NCI-H128 (cell line): Measurements from ENCODE around the gene ONECUT2.

Experiments used
- DNase-seq: peaks from one replicate; lab custom pipeline; 2025; ENCODE audit not compliant: unreplicated experiment; lab: John Stamatoyannopoulos, UW

Gene ONECUT2

DNA sequence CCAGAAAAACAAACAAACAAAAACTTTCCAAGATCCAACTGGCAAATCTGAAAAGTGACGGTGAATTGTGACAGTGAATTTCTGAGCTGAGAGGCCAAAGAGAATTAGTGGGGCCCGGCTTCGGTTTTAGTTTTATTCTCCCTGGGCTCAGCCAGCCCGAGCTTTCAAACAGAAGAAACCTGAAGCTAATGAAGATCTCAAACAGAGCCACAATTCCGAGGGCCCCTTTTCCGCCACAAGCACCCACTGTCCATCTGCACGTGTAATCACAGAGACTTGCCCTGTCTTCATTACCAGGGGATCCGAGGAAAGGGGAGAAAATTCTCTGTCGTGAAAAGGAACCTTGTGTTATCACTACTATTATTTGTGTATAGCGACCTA is 4.2 kb upstream of the ONECUT2 start:
- no peak for DNase-seq

DNA sequence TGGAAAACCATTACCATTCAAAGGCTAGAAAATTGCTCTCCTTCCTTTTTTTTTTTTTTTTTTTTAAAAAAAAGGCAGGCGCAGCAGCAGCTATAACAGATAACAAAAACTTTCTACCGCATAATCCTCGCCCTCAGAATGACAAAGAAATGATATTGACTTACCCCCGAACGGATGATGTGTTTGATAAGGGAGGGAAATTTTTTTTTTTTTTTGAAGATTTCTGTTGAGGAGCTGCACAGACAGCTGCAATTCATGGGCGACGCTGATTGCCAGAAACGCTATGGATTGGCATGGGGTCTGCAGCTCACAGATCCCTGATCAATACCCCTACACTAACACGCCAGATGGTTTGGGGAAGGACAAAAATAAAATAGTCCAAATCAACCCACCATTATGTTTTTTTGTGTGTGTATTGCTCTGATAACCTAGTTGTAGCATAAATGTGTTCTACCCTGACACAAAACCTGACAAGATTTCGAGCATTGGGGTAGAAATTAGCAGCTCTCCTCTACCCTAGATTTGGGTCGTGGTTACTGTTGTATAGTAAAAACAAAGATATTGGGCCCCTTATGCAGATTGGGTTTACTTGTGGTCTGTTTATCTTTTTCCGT is 3.6 kb upstream of the ONECUT2 start:
- no peak for DNase-seq

DNA sequence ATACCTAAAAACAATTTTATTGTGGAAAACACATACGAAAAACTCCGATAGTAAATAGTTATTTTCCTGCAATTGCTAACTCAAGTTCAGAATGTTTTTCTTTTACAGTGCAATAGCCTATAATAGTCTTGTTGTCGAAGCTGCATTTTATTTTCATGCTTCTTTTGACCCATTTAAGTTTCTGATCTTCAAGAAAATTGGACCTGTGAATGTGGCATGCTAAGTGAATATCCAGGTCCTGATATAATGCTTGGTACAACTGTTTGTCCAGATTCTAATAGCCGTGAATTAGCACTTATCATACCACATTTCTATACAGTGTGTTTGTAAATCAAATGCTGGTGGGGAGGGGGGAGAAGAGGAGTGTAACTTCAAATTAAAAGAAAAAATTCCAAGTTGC is 3.0 kb upstream of the ONECUT2 start:
- DNase-seq = no peak

DNA sequence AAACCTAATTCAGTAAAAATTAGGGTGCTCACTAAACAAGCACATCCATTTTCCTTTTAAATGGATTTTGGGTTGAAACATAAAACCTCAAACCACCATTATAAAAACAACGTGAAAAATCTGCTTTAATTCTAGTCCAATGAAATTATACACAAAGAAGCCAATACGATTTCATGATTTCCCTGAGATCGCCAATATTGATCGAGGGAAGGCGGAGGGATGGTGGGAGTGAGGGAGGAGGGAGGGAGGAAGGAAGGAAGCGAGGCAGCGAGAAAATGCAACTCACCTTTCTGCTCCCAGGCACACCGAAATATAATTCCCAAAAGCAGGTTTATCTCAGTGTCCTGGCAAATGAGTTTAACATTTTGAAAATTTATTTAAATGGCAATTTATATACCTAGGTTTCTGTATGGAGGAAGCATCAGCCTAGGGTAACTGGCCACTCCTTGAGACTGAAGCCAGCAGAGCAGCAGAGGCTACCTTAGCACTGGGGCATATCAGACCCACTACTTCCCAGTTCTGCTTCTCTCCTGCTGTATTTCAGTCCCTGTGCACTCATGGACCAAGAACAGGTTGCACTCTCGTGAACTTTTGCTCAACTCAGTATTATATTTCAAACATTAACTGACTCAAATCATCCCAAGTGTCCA is 2.3 kb upstream of the ONECUT2 start:
- no peak for DNase-seq

DNA sequence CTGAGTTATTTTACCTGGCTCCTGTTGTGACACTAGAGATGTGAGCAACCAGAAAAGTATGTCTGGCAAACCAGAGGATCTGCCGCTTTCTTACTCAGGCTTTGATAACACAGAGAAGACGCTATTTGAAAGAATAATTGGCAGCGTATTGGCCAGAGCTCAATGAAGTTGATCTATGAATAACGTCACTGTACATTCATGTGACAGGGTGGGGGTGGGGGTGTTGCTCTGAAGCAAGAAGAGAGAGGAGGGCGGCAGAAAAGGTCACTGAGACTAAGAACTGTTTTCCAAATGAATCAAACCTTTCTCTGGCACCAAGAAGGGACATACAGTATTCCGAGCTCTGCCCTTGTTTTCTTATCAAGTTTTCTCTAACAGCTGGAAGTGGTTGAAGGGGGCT is 1.7 kb upstream of the ONECUT2 start:
- DNase-seq = no peak

DNA sequence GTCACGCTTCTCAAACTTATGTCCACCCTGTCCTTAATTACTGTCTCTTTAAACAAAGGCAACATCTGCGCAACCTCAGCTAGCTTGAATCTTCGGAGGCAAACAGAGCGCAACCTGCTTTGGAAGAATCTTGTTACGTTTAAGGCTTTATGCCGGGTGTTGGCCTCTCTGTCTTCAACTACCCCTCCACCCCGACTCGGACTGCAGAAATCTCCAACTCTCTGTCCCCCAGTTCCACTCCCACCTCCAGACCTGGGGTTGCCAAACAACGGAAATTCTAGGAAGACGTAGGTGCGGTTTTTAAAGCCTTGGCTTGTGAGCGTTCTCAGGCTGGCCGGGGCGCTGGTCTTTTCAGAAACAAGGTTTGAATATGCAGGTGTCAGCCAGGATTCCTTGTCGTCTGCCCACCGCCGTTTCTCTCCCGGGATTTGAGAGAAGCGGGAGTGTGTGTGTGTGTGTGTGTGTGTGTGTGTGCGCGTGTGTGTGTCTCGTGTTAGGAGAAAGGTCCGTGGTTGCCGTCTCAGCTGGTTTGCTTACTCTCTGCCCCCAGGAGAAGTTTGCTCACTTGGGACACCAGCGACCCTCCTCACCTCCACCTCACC is 1.1 kb upstream of the ONECUT2 start:
- DNase-seq = no peak

DNA sequence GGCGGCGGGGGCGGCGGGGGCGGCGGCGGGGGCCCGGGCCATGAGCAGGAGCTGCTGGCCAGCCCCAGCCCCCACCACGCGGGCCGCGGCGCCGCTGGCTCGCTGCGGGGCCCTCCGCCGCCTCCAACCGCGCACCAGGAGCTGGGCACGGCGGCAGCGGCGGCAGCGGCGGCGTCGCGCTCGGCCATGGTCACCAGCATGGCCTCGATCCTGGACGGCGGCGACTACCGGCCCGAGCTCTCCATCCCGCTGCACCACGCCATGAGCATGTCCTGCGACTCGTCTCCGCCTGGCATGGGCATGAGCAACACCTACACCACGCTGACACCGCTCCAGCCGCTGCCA is 644 bp downstream of the ONECUT2 start:
- no peak for DNase-seq

DNA sequence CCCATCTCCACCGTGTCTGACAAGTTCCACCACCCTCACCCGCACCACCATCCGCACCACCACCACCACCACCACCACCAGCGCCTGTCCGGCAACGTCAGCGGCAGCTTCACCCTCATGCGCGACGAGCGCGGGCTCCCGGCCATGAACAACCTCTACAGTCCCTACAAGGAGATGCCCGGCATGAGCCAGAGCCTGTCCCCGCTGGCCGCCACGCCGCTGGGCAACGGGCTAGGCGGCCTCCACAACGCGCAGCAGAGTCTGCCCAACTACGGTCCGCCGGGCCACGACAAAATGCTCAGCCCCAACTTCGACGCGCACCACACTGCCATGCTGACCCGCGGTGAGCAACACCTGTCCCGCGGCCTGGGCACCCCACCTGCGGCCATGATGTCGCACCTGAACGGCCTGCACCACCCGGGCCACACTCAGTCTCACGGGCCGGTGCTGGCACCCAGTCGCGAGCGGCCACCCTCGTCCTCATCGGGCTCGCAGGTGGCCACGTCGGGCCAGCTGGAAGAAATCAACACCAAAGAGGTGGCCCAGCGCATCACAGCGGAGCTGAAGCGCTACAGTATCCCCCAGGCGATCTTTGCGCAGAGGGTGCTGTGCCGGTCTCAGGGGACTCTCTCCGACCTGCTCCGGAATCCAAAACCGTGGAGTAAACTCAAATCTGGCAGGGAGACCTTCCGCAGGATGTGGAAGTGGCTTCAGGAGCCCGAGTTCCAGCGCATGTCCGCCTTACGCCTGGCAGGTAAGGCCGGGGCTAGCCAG is 1.2 kb downstream of the ONECUT2 start:
- no peak for DNase-seq

DNA sequence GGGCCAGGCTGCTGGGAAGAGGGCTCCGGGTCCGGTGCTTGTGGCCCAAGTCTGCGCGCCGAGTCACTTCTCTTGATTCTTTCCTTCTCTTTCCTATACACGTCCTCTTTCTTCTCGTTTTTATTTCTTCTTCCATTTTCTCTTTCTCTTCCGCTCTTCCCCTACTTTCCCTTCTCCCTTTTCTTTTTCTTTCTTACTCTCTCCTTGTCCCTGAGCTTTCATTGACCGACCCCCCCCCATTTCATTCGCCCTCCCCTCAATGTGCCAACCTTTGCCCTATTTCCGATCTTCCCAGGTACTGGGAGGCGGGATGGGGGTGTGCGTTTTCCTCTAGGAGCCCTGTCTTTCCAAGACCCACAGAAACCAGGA is 1.8 kb downstream of the ONECUT2 start:
- DNase-seq = no peak

DNA sequence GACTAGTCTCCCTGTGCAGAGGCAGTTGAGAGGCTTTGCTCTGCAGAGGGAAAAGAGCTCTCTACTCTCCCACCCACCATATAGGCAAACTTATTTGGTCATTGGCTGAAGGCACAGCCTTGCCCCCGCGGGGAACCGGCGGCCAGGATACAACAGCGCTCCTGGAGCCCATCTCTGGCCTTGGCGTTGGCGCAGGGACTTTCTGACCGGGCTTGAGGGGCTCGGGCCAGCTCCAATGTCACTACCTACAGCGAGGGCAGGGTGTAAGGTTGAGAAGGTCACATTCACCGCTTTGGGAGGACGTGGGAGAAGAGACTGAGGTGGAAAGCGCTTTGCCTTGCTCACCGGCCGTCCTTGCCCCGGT is 2.2 kb downstream of the ONECUT2 start:
- DNase-seq = peak; percentile 30

DNA sequence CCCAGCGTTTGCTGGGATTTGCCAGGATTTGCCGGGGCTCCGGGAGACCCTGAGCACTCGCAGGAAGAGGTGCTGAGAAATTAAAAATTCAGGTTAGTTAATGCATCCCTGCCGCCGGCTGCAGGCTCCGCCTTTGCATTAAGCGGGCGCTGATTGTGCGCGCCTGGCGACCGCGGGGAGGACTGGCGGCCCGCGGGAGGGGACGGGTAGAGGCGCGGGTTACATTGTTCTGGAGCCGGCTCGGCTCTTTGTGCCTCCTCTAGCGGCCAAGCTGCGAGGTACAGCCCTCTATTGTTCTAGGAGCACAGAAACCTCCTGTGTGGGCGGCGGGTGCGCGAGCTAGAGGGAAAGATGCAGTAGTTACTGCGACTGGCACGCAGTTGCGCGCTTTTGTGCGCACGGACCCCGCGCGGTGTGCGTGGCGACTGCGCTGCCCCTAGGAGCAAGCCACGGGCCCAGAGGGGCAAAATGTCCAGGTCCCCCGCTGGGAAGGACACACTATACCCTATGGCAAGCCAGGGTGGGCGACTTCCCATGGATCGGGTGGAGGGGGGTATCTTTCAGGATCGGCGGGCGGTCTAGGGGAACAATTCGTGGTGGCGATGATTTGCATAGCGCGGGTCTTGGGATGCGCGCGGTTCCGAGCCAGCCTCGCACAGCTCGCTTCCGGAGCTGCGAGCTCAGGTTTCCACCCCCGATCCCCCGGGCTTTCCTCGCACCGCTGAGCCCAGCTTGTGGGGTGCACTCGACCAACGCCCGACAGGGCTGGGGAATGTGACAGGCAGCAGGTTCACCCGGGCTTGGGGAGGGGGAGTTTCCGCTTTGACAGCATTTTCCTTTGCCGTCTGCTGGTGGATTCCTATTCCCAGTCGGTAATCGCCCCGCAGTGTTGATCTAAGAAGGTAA is 2.8 kb downstream of the ONECUT2 start:
- DNase-seq = peak; percentile 94

DNA sequence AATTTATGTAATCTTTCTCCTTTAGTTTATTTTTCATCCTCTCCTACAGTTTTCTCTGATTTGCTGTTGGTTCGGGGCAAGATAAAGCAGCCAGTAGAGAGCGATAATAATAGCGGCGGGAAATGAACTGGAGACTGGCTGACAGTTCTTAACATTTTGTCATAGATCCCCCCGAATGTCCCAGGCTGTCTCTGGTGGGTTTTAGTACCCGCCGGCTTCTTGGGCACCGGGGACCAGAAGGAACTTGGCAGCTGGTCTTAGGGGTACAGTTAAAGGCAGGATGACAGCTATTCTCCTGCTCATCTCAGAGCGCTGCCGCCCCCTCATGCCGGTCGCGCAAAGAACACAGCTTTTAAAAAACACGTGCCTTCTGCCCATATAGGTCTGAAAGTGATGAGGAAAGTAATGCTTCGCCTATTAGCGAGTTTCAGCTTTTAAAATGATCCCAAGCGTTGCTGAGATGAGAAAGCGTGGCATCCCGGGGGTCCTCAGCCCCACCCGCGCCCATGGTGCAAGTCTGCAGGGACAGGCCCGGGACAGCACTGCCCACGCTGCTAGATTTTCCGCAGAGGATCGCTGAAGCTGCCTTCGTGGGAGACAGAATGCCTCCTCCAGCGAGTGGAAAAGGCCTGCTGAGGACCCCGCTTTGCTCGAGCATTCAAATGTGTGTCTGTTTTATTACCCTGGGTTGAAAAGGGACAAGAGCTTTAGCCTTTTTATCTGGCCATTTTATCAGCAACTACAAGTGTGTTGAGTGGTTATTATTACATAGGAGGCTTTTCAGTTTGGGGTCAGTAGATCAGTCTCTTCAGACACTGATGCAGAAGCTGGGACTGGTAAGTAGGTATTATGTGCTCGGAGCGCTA is 3.8 kb downstream of the ONECUT2 start:
- no peak for DNase-seq

DNA sequence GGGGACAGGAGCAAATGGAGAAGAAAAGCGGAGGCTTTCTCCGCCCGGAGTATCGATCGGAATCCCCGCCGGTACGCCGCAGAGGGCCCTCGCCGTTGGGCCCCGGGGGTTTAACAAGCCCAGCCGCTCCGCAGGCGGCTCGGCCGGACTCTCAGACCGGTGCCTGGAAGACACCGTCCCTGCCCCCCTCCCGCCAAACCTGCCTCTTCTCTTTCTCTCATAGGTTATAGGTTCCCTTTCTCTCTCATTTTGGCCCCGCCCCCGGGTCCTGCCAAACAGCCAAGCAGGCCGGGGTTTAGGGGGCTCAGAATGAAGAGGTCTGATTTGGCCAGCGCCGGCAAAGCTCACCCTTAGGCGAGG is 4.4 kb downstream of the ONECUT2 start:
- DNase-seq = no peak

DNA sequence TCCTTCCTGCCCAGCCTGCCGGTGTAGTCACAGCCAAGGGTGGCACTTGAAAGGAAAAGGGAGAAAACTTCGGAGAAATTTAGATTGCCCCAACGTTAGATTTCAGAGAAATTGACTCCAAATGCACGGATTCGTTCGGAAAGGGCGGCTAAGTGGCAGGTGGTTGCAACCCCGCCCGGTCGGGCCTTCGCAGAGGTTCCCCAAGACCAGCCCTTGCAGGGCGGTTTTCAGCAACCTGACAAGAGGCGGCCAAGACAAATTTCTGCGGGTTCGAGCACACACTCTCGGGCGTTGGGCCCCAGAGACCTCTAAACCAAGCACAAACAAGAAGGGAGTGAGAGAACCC is 4.8 kb downstream of the ONECUT2 start:
- no peak for DNase-seq

DNA sequence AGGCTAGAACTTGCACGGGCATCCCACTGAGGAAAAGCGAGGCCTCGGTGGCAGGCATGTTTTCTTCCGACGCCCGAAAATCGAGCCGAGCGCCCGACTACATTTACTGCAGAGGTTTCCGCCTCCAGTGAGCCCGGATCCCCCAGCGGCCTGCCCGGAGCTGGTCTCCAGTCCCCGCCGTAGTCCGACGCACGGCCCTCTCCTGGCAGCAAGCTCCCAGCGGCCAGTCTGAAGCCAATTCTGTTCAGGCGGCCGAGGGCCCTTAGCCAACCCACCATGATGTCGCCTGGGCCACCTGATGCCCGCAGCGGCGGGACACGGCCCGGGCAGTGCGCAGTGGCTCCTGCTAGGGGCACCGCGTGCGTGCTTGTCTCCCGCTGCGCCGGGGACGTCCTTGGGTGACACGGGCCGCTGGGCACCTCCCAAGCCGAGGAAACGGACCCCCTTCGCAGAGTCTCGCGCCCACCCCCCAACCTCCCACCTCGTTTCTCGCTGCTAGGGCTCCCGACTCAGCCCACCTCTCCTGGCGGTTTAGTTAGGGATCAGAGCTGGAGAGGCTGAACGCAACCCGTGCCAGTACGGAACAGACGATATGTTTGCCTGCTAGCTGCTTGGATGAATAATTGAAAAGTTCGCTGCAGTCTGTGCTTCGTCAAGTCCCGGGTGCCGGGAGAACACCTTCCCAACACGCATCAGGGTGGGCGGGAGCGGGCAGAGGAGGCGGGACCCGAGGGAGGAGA is 5.3 kb downstream of the ONECUT2 start:
- DNase-seq = no peak

DNA sequence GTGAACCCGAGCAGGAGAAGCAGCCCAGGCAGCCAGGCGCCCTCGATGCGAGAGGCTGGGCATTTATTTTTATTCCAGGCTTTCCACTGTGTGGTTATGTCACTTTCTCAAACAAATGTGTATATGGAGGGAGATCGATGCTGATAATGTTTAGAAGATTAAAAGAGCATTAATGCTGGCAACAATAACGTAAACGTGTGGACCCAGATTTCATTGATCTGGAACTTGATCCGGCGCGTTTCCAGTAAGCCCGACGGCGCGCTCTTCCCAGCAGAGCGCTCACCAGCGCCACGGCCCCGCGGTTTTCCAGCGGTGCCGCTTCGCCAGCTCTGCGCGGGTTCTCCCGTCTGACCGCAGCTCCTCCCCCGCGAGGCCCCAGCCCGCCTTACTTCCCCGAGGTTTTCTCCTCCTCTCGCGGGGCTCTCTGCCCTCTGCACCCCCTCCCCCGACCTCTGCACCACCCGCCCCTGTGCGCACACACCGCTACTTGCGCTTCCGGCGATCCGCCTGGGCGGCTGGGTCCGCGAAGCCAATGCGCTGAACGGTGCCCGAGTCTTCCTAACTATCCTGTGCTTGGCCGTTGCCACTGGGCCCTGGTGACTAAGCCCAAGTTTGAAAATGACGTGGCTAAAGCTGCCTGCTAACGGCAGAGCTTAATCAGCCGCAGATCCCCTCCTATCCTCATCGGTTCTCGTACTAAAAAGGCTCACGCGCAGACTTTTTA is 6.1 kb downstream of the ONECUT2 start:
- DNase-seq = no peak

DNA sequence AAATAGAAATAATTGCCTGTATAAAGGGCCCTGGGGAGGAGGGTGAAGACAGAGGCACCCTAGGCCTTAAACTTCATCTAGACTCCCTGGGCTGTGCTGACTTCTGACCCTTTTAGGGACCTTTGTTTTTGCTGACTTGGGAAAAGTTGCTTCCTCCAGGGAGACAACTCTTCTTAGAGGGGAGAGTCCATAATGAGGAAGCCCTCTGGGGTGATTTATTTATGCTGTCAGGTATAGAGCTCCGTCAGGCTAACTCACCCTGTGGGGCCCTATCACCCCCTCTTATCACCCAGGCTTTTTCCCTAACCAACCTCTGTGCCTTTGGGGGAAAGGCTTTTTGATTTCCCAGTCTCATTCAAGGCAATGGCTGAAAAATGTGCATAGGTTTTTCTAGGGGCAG is 8.1 kb downstream of the ONECUT2 start:
- DNase-seq = no peak

DNA sequence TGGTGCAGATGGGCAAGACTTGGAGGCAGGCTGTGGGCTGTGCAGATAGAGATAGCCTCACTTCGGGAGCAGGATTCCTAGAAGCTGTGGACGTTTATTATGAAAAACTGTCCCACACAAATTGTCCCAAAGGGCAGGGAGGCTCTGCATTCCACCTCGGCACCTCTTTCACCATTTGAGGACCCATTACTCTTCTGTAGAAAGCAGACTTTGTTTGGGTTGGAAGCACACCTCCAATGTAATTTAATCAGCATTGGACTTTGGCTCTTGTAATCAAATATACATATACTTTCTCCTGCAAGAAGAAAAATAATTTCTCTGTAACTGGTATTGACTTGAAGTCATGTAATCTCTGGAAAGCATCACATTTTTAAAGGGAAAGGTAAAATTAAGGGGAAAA is 8.5 kb downstream of the ONECUT2 start:
- DNase-seq = no peak

DNA sequence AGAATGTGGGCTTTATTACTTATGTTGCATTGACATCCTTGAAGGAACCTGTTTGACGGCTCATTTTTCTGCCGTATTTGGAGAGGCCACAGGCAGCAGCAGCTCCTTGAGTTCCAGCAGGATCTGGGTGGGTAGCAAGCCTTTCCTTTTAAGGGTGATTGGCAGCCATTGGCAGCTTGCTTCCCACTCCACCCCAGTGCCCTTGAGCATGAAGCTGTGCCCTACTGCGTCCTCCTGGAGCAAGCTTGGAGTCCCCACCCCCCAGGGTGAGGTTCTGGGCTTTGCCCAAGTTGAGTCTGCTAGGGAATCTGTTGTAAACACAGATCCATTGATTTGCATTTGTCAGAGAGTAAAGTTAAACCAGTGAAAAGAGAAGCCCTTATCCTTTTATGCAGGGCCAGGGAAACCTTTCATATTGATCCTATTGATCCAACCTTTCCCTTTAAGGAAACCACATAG is 9.2 kb downstream of the ONECUT2 start:
- no peak for DNase-seq
